Neural cell (in vitro differentiated cells): Measurements from ENCODE around the gene OXCT1. TPM values are rescaled to one million over a fixed set of nuclear protein-coding genes. Genes with fewer than 3 reads are reported as not detected.

Source experiments
- H2AFZ ChIP-seq: fragments of 200-600, 300-800 bp; sonication (generic), shearing (Covaris generic); 2 replicates; pipeline ENCODE4 v1.6.0; 2014; ENCODE audit warnings: low read depth, mild to moderate bottlenecking, antibody characterized with exemption, low read length, moderate library complexity
- H3F3A ChIP-seq: fragments of 200-600 bp; shearing (Covaris generic); 2 replicates; pipeline ENCODE4 v1.6.1; 2016; ENCODE audit warnings: mild to moderate bottlenecking, moderate library complexity, mixed read lengths, antibody characterized with exemption, low read length; ENCODE audit not compliant: insufficient read depth, poor library complexity, severe bottlenecking
- H3K27ac ChIP-seq: fragments of 200-600, 300-800 bp; sonication (generic), shearing (Covaris generic); 2 replicates; pipeline ENCODE4 v1.5.1; 2014; ENCODE audit warnings: mild to moderate bottlenecking, low read length, moderate library complexity
- H3K27me3 ChIP-seq: fragments of 300-800, 200-600 bp; sonication (generic), shearing (Covaris generic); 2 replicates; pipeline ENCODE4 v1.6.0; 2014; ENCODE audit warnings: mild to moderate bottlenecking, low read depth, low read length, moderate library complexity; ENCODE audit not compliant: insufficient read depth
- H3K36me3 ChIP-seq: fragments of 300-800, 200-600 bp; sonication (generic), shearing (Covaris generic); 2 replicates; pipeline ENCODE4 v1.5.1; 2014; ENCODE audit warnings: mild to moderate bottlenecking, antibody characterized with exemption, low read length, moderate library complexity; ENCODE audit not compliant: insufficient read depth
- H3K4me2 ChIP-seq: fragments of 300-800, 200-600 bp; sonication (generic), shearing (Covaris generic); 2 replicates; pipeline ENCODE4 v1.6.0; 2014; ENCODE audit warnings: mild to moderate bottlenecking, low read length
- H3K4me3 ChIP-seq: fragments of 300-800, 200-600 bp; sonication (generic), shearing (Covaris generic); 2 replicates; pipeline ENCODE4 v1.5.1; 2014; ENCODE audit warnings: mild to moderate bottlenecking, low read length, moderate library complexity
- H3K79me2 ChIP-seq: fragments of 200-600 bp; shearing (Covaris generic); replicated peaks from 2 replicates; pipeline ENCODE4 v1.6.0; 2014; ENCODE audit warnings: mild to moderate bottlenecking, low read length, moderate library complexity; ENCODE audit not compliant: insufficient read depth
- H3K9ac ChIP-seq: fragments of 300-800, 200-600 bp; sonication (generic), shearing (Covaris generic); 2 replicates; pipeline ENCODE4 v1.6.1; 2016; ENCODE audit warnings: mild to moderate bottlenecking, low read length, mixed read lengths
- H3K9me2 ChIP-seq: fragments of 200-600 bp; shearing (Covaris generic); 2 replicates; pipeline ENCODE4 v1.6.1; 2016; ENCODE audit warnings: mild to moderate bottlenecking, low read length, mixed read lengths; ENCODE audit not compliant: insufficient read depth
- H3K9me3 ChIP-seq: fragments of 200-600, 300-800 bp; sonication (generic), shearing (Covaris generic); 2 replicates; pipeline ENCODE4 v1.6.1; 2016; ENCODE audit warnings: mild to moderate bottlenecking, mixed run types, low read length, moderate library complexity, mixed read lengths
- H4K20me1 ChIP-seq: fragments of 200-600 bp; shearing (Covaris generic); 2 replicates; pipeline ENCODE4 v1.6.1; 2016; ENCODE audit warnings: mild to moderate bottlenecking, mixed run types; ENCODE audit not compliant: insufficient read depth
- EP300 ChIP-seq: fragments of 450-650 bp; conservative IDR thresholded peaks from 2 replicates; pipeline ENCODE4 v1.6.1; 2014; ENCODE audit warnings: antibody characterized with exemption, mild to moderate bottlenecking, moderate library complexity; ENCODE audit not compliant: poor library complexity, severe bottlenecking
- EZH2 ChIP-seq: fragments of 200-600, 300-800 bp; shearing (Covaris generic), sonication (generic); IDR thresholded peaks from 2 replicates; pipeline ENCODE4 v1.6.1; 2014; ENCODE audit warnings: antibody characterized with exemption, low read length, borderline replicate concordance, mild to moderate bottlenecking; ENCODE audit not compliant: insufficient read depth, poor library complexity, severe bottlenecking
- MXI1 ChIP-seq: fragments of 450-650 bp; conservative IDR thresholded peaks from 2 replicates; pipeline ENCODE4 v1.6.1; 2014; ENCODE audit warnings: antibody characterized with exemption, mild to moderate bottlenecking; ENCODE audit not compliant: poor library complexity, severe bottlenecking
- POLR2AphosphoS5 ChIP-seq: IDR thresholded peaks from 2 replicates; pipeline ENCODE4 v1.6.1; 2012
- RAD21 ChIP-seq: fragments of 450-650 bp; conservative IDR thresholded peaks from 2 replicates; pipeline ENCODE4 v1.6.1; 2014; ENCODE audit warnings: antibody characterized with exemption, mild to moderate bottlenecking, moderate library complexity
- SMC3 ChIP-seq: fragments of 450-650 bp; conservative IDR thresholded peaks from 2 replicates; pipeline ENCODE4 v1.6.1; 2014; ENCODE audit warnings: antibody characterized with exemption, mild to moderate bottlenecking, moderate library complexity; ENCODE audit not compliant: poor library complexity
- TAF1 ChIP-seq: IDR thresholded peaks from 2 replicates; pipeline ENCODE4 v1.6.1; 2012; ENCODE audit warnings: low read depth
- polyA plus RNA-seq: library from polyadenylated mRNA; depleted of rRNA; stranded (reverse); fragments of >200 nt; gene quantifications from 2 replicates; pipeline ENCODE4 v1.2.3, GENCODE V29; 2014
- TF ChIP-seq, protein P1 (sequence below): IDR thresholded peaks from 2 replicates; pipeline ENCODE4 v1.6.1; 2012; ENCODE audit warnings: borderline replicate concordance
- TF ChIP-seq, protein P2 (sequence below): fragments of 450-650 bp; IDR thresholded peaks from 2 replicates; pipeline ENCODE4 v1.5.1; 2014; ENCODE audit warnings: antibody characterized with exemption, mild to moderate bottlenecking, moderate library complexity; ENCODE audit not compliant: poor library complexity, severe bottlenecking

OXCT1 gene
- polyA plus RNA-seq, 1 donor from 2014 or later = 90.5 TPM

DNA sequence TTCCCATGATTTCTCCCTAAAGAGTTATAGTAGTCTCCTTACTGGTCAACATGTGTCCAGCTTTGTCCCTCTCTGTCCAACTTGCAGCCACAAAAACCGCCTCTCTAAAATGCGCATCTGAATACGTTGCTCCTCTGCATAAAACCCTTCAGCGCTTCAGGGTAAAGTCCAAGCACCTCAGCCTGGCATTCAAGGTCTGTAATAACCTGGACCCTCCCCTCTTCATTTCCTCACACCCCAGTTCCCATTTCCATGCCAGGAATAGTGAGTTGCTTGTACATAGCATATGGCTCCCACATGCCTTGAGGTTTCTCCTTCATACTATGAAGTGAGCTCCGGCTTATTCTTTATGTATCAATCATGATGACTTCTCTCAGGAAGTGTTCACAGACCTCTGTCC, 101.5 kb downstream of the OXCT1 start:
- Histone ChIP-seq H3K9me3 (no peaks in the 10 kb centered on the region), H3K4me3 (no peak overlapping the region), H3K9ac (no peak overlapping the region), H4K20me1 (no peaks in the 10 kb centered on the region), H3K27ac (no peak overlapping the region), H3K36me3 (no peaks in the 10 kb centered on the region), H3K4me2 (no peak overlapping the region), H2AFZ (no peak overlapping the region), H3F3A (no peaks in the 10 kb centered on the region), H3K9me2 (no peaks in the 10 kb centered on the region), H3K27me3 (no peaks in the 10 kb centered on the region), H3K79me2 (no peaks in the 10 kb centered on the region)
- TF ChIP-seq EP300 (no peak), RAD21 (no peak), EZH2 (no peak), TAF1 (no peak), SMC3 (no peak), MXI1 (no peak), POLR2AphosphoS5 (no peak)
- TF ChIP-seq, protein P1, sequence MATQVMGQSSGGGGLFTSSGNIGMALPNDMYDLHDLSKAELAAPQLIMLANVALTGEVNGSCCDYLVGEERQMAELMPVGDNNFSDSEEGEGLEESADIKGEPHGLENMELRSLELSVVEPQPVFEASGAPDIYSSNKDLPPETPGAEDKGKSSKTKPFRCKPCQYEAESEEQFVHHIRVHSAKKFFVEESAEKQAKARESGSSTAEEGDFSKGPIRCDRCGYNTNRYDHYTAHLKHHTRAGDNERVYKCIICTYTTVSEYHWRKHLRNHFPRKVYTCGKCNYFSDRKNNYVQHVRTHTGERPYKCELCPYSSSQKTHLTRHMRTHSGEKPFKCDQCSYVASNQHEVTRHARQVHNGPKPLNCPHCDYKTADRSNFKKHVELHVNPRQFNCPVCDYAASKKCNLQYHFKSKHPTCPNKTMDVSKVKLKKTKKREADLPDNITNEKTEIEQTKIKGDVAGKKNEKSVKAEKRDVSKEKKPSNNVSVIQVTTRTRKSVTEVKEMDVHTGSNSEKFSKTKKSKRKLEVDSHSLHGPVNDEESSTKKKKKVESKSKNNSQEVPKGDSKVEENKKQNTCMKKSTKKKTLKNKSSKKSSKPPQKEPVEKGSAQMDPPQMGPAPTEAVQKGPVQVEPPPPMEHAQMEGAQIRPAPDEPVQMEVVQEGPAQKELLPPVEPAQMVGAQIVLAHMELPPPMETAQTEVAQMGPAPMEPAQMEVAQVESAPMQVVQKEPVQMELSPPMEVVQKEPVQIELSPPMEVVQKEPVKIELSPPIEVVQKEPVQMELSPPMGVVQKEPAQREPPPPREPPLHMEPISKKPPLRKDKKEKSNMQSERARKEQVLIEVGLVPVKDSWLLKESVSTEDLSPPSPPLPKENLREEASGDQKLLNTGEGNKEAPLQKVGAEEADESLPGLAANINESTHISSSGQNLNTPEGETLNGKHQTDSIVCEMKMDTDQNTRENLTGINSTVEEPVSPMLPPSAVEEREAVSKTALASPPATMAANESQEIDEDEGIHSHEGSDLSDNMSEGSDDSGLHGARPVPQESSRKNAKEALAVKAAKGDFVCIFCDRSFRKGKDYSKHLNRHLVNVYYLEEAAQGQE = no peak
- TF ChIP-seq, protein P2, sequence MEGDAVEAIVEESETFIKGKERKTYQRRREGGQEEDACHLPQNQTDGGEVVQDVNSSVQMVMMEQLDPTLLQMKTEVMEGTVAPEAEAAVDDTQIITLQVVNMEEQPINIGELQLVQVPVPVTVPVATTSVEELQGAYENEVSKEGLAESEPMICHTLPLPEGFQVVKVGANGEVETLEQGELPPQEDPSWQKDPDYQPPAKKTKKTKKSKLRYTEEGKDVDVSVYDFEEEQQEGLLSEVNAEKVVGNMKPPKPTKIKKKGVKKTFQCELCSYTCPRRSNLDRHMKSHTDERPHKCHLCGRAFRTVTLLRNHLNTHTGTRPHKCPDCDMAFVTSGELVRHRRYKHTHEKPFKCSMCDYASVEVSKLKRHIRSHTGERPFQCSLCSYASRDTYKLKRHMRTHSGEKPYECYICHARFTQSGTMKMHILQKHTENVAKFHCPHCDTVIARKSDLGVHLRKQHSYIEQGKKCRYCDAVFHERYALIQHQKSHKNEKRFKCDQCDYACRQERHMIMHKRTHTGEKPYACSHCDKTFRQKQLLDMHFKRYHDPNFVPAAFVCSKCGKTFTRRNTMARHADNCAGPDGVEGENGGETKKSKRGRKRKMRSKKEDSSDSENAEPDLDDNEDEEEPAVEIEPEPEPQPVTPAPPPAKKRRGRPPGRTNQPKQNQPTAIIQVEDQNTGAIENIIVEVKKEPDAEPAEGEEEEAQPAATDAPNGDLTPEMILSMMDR = no peak

DNA sequence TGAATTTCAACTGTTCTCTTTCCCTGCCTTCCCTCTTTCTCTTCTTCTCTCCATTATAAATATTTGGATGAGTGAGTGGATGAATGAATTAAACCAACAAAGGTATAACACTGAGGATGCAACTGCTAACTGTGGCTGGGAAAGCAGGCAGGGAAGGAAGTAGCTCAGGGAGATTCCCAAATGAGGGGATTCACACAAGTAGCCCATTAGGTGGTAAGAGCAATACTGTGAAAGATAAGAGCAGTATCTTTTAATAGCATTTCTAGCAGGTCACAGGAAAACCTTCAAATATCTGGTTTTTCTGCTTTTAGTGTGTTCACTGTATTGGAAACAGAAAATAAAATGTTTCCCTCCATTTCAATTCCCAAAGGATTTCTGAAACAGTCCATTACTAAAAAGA, 105.6 kb downstream of the OXCT1 start:
- Histone ChIP-seq H3F3A (no peaks in the 10 kb centered on the region), H2AFZ (no peak overlapping the region), H3K9ac (no peak overlapping the region), H3K27me3 (no peaks in the 10 kb centered on the region), H3K4me2 (no peak overlapping the region), H3K79me2 (no peaks in the 10 kb centered on the region), H3K27ac (no peak overlapping the region), H3K9me3 (no peaks in the 10 kb centered on the region), H3K4me3 (no peak overlapping the region), H3K9me2 (no peaks in the 10 kb centered on the region), H3K36me3 (no peaks in the 10 kb centered on the region), H4K20me1 (no peaks in the 10 kb centered on the region)
- TF ChIP-seq SMC3 (no peak), POLR2AphosphoS5 (peak; percentile 15)

DNA sequence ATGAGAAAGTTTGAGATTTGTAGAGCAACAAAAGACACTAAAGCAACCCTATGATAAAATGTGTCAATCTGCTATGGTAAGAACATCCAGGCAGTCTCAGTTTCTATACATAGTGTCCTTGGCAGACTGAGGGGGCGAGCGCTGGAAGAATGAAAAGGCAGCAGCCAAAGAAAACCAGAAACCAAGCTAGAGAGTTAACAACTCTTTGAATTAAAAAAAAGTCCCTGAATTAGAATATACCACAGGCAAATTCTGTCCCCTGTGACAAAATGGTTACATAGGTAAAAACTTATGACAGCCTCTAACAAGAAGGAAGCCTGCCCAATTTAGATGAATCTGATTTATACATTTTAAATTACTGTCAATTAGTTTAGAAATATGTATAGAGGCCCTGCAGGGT, 106.7 kb downstream of the OXCT1 start:
- TF ChIP-seq SMC3 (no peak), POLR2AphosphoS5 (no peak), RAD21 (no peak), EZH2 (no peak), EP300 (no peak), MXI1 (no peak), TAF1 (no peak)
- TF ChIP-seq, protein P2 = no peak
- TF ChIP-seq, protein P1 = no peak
- no peaks in the 10 kb centered on the region for H3K9me3 ChIP-seq
- H3K36me3 ChIP-seq = no peaks in the 10 kb centered on the region
- H3F3A ChIP-seq = no peaks in the 10 kb centered on the region
- H3K9me2 ChIP-seq = no peaks in the 10 kb centered on the region
- H3K4me2 ChIP-seq = no peak overlapping the region
- no peak overlapping the region for H3K4me3 ChIP-seq
- H3K27ac ChIP-seq = no peak overlapping the region
- no peak overlapping the region for H3K9ac ChIP-seq
- no peaks in the 10 kb centered on the region for H3K27me3 ChIP-seq
- no peaks in the 10 kb centered on the region for H3K79me2 ChIP-seq
- H4K20me1 ChIP-seq = no peaks in the 10 kb centered on the region
- H2AFZ ChIP-seq = no peak overlapping the region
